Testis (tissue), 3 donors: ENCODE results near the gene SH3GL1. TPM values are rescaled to one million over a fixed set of nuclear protein-coding genes. Genes with fewer than 3 reads are reported as not detected.

ENCODE experiments used
- DNase-seq: peaks from one replicate; pipeline ENCODE4 v3.0.0-alpha.2; 2019
- H3K27ac ChIP-seq, 2 donors: fragments of 200-600 bp; sonication (generic); one replicate each; pipeline ENCODE4 v1.5.1; 2019
- H3K27me3 ChIP-seq: fragments of 200-600 bp; sonication (generic); one replicate; pipeline ENCODE4 v1.5.1; 2019
- H3K36me3 ChIP-seq: fragments of 200-600 bp; sonication (generic); one replicate; pipeline ENCODE4 v1.5.1; 2017; ENCODE audit warnings: low read depth; ENCODE audit errors: missing control alignments
- H3K4me1 ChIP-seq: fragments of 200-600 bp; sonication (generic); one replicate; pipeline ENCODE4 v1.5.1; 2019
- H3K4me3 ChIP-seq, 2 donors: fragments of 200-600 bp; sonication (generic); one replicate each; pipeline ENCODE4 v1.5.1; 2017 to 2019
- H3K9me3 ChIP-seq: fragments of 200-600 bp; sonication (generic); one replicate; pipeline ENCODE4 v1.5.1; 2017
- POLR2A ChIP-seq: fragments of 450-650 bp; IDR thresholded peaks from one replicate; pipeline ENCODE4 v1.6.1; 2017; ENCODE audit warnings: antibody characterized with exemption, mild to moderate bottlenecking, moderate library complexity
- WGBS, 2 donors: methylation state at CpG; one replicate each; pipeline ENCODE4 v1.1.5; 2018; 5-methylcytosine and 5-hydroxymethylcytosine counted together
- intact Hi-C: fragments of 100-400 bp; cut with DNase I; formaldehyde crosslinking; loops from one replicate; pipeline ENCODE4 v1.15.1; 2023; ENCODE audit warnings: low total_unique reads
- polyA plus RNA-seq: library from polyadenylated mRNA; stranded (reverse); fragments of 350-450 nt; fragmentation: Illumina TruSeq; extraction: RNeasy Lipid Tissue Mini Kit (QIAGEN cat#74804); gene quantifications from one replicate; pipeline ENCODE4 v1.2.3, GENCODE V29; 2014; ENCODE audit warnings: low read depth, low replicate concordance; ENCODE audit not compliant: insufficient read depth
- total RNA-seq, 2 donors: library from RNA; depleted of rRNA; stranded (reverse); fragments of >200 nt; gene quantifications; one replicate each; pipeline ENCODE4 v1.2.3, GENCODE V29; 2016
- TF ChIP-seq, protein P1 (sequence below), 3 experiments: fragments of 450-650 bp in 2 of 3; fragments of 200-600 bp in 1 of 3; sonication (generic) in 1 of 3; IDR thresholded peaks; one replicate each; pipeline ENCODE4 v1.5.1; 2016 to 2019; ENCODE audit warnings: antibody characterized with exemption in 3 of 3, mild to moderate bottlenecking in 2 of 3, moderate library complexity in 1 of 3

The SH3GL1 gene
- total and polyA plus RNA-seq, 3 donors from 2014 or later: 41.6 to 53.4 (median 47.3) TPM

DNA sequence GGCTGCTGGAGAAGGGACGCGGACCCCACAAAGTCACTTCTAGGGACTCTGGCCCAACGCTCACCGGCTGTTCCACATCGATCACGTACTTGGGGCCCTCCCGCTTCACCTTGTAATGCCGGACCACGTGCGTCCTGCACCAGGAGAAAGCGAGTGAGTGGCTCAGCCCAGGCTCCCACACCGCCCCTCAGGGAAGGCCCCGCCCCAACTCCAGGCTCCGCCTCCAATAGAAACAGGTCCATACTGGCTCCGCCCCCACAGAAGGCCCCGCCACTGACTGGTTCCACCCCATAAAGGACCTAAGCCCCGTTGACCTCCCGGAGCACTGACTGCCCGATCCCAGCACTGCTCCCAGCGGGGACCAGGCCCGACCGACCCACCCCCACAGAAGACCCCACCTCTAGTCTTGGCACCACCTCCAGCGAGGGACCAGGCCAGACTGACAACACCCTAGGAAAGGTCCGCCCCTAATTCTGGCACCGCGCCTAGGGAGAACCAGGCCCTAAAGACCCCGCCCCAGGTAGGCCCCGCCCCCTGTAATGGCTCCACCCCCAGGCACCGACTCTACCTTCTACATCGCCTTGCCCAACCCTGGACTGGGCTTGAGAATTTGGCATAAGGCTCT is 73.0 kb downstream of the SH3GL1 start:
- 9 to 13% methylated on average over 9 to 26 of the region's 30 CpGs for WGBS, 2 donors
- TF ChIP-seq POLR2A: no peak
- TF ChIP-seq, protein P1, sequence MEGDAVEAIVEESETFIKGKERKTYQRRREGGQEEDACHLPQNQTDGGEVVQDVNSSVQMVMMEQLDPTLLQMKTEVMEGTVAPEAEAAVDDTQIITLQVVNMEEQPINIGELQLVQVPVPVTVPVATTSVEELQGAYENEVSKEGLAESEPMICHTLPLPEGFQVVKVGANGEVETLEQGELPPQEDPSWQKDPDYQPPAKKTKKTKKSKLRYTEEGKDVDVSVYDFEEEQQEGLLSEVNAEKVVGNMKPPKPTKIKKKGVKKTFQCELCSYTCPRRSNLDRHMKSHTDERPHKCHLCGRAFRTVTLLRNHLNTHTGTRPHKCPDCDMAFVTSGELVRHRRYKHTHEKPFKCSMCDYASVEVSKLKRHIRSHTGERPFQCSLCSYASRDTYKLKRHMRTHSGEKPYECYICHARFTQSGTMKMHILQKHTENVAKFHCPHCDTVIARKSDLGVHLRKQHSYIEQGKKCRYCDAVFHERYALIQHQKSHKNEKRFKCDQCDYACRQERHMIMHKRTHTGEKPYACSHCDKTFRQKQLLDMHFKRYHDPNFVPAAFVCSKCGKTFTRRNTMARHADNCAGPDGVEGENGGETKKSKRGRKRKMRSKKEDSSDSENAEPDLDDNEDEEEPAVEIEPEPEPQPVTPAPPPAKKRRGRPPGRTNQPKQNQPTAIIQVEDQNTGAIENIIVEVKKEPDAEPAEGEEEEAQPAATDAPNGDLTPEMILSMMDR (IDR thresholded peaks at IDR 0.05): no peak
- Histone ChIP-seq H3K27me3 (no peaks in the 10 kb centered on the region), H3K4me3 (peak overlapping the region; percentile 46 to 55), H3K27ac (no peak overlapping the region), H3K36me3 (no peaks in the 10 kb centered on the region), H3K9me3 (no peaks in the 10 kb centered on the region), H3K4me1 (peaks cover 4% of the 10 kb centered on the region)
- intact Hi-C loops: no loop called here
- DNase-seq: peak; percentile 62

DNA sequence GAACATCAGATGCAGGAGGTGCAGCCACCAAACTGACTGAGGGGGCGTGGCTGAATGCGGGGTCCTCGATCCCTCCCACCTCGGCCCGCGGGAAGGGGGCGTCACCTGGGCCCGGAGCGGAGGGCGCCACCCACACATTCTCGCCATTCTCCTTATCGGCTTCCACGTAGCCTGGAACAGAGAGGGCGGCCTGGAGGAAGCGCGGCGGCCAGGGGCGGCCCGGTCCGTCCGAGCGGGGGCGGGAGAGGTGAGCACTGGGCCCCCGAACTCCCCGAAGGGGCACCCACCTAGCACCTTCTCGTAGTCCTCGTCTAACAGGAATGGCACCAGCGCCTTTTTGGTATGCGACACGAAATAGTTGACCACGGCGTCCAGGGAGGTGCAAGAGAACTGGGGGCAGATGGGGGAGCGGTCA is 73.5 kb downstream of the SH3GL1 start:
- Histone ChIP-seq H3K27ac (no peak overlapping the region), H3K36me3 (no peaks in the 10 kb centered on the region), H3K4me1 (peaks cover 4% of the 10 kb centered on the region), H3K4me3 (no peak overlapping the region), H3K9me3 (no peaks in the 10 kb centered on the region), H3K27me3 (no peaks in the 10 kb centered on the region)
- WGBS, 2 donors: 9 to 27% methylated on average over 26 to 33 of the region's 33 CpGs
- intact Hi-C loops: no loop called here
- DNase-seq: no peak
- TF ChIP-seq POLR2A: no peak
- TF ChIP-seq, protein P1 (IDR thresholded peaks at IDR 0.05): no peak

DNA sequence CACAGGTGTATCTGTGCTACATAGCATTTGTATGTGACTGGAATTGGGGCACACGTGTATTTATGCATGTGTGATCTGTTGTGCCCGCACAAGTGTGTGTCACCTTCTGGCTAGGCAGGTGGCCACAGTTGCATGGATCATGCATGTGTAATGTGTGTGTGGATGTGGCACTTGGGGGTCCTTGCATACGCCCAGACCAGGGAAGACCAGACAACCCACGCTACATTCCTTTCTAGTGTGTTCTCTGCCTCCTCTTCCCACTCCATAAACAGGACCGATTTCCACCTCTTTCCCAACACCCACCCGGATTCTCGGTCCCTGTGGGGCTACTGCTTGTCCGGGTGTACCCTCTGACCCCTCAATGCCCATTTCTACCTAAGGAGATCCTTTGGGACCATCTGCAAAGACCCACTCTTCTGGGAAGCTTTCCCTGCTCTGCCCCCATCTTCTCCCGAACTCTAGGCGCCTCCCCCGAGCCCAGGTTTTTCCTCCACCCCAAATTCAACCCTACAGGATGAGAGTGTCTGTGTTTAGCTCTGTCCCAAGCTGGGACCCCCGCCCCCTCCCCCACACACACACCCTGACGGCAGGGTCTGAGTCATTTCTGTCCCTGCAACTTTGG is 74.0 kb downstream of the SH3GL1 start:
- WGBS, 2 donors: 46 to 53% methylated on average over 13 of the region's 13 CpGs
- Histone ChIP-seq H3K4me3 (no peak overlapping the region), H3K36me3 (no peaks in the 10 kb centered on the region), H3K27ac (no peak overlapping the region), H3K9me3 (no peaks in the 10 kb centered on the region), H3K27me3 (no peaks in the 10 kb centered on the region), H3K4me1 (peaks cover 4% of the 10 kb centered on the region)
- no peak for TF ChIP-seq POLR2A
- TF ChIP-seq, protein P1 (IDR thresholded peaks at IDR 0.05): no peak
- intact Hi-C loops: no loop called here
- DNase-seq: no peak

DNA sequence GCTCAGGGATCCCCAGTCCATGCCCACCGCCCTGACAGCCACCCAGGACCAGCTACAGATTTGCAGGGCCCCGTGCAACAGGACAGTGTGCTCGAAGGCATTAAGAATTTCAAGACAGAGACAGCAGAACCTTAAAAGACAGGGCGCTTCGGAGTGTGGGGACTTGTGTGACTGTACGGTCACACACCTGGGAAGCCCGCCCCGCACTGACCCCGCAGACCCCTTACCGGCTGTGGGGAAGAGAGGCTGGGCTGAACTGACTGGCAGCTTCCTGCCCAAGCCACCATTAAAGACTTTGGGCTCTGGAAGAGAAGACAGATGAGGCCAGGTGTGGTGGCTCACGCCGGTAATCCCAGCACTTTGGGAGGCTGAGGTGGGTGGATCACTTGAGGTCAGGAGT is 76.1 kb downstream of the SH3GL1 start:
- intact Hi-C loops: no loop called here
- no peak overlapping the region for H3K4me3 ChIP-seq

More for the DNA sequence above, 76.1 kb downstream of the SH3GL1 start:
- Histone ChIP-seq H3K9me3 (no peaks in the 10 kb centered on the region), H3K27ac (no peak overlapping the region), H3K4me1 (peaks cover 4% of the 10 kb centered on the region), H3K27me3 (no peaks in the 10 kb centered on the region), H3K36me3 (no peaks in the 10 kb centered on the region)
- no peak for DNase-seq
- WGBS, 2 donors: 90 to 92% methylated on average over 10 to 12 of the region's 12 CpGs
- TF ChIP-seq, protein P1 (IDR thresholded peaks at IDR 0.05): no peak
- no peak for TF ChIP-seq POLR2A
